Neural progenitor cell (in vitro differentiated cells): ENCODE data around the gene ING1.

Experiments
- CTCF ChIP-seq: fragments of 200-600 bp; sonication (generic); IDR thresholded peaks from 2 replicates; pipeline ENCODE4 v1.5.1; 2017; ENCODE audit warnings: antibody characterized with exemption, mild to moderate bottlenecking
- EZH2 ChIP-seq: fragments of 200-600 bp; sonication (generic); IDR thresholded peaks from 2 replicates; pipeline ENCODE4 v1.6.1; 2017; ENCODE audit warnings: antibody characterized with exemption, mild to moderate bottlenecking, moderate library complexity

DNA sequence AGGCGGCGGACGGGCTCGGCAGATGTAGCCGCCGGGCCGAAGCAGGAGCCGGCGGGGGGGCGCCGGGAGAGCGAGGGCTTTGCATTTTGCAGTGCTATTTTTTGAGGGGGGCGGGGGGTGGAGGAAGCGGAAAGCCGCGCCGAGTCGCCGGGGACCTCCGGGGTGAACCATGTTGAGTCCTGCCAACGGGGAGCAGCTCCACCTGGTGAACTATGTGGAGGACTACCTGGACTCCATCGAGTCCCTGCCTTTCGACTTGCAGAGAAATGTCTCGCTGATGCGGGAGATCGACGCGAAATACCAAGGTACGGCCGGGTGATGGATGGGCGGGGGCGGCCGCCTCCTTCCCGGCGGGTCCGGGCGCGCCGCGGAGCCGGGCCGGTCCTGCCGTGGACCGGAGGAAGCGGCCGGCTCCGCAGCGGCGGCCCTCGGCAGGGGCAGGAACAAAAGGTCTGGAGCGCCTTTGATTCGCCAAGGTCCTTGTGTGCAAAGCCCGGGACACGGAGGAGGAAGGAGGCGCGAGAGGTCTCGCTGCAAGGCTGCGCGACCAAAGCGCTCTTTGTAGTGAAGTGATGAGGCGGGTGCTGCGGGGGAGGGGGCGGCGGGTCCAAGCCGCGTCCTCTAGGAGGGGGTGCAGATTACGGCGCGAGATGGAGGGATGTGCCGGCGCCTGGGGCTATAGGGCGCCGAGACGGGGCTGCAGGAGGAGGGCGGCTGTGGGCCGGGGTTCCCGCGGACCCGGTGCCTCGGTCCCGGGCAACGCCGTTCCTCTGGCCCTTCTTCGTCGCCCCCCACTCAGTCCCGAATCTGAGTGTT lies 689 bp downstream of the ING1 start:
- no peak for TF ChIP-seq EZH2
- peak; percentile 12 for TF ChIP-seq CTCF
